Iris pigment epithelial cell (primary cell): ENCODE results near the gene RAB1A.
"Not testable (repeated sequence)": the region's sequence is repeated elsewhere in the genome, so short reads cannot be mapped to it uniquely, and the experiment has no call there.

Experiments used
- DNase-seq: peaks from one replicate; pipeline ENCODE4 v3.0.0-alpha.2; 2011; ENCODE audit warnings: low read depth

RAB1A gene

GRCh38 chr2:65129826-65130663 is at the start of gene RAB1A:
TSS of gene RAB1A (minus strand) at chr2:65130106. CDS start at chr2:65129915, 191 bp downstream.
- peak; percentile 100 for DNase-seq

DNA sequence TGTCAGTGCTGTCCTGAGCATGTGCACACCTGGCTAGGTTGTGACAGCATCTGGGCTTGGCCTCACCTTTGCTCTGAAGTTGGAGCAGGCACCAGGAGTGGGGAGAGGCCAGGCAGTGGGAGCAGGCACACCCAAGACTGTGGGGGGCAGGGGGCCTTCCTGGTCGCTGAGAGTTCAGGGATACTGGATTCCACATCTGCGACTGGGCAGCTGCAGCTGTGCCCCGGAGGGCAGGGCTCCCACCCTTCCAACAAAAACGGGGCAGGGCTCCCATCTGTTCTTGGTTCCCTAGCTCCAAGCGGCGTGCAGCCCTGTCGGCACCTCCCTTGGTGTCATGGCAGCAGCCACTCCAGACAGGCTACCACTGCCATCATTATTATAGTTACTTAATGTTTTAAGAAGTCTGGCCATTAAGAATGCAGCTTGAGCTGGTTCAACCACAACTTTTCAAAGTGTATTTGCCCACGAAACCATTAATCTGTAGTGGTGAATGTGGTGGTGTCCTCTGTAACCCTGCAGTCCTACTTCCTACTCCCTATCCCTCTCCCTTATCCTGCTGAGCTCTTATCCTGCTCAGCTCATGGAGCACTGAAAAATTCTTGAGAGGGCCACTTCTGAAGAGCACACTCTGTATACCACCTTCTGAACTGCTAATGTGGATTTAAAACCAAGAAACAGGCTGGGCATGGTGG is 48.0 kb upstream of the RAB1A start:
- DNase-seq, result peak; percentile 6

GRCh38 chr2:65175894-65176530 is 46.1 kb upstream of the RAB1A start:
- DNase-seq, result peak; percentile 32

- peak; percentile 45 for DNase-seq
Measured at GRCh38 chr2:65174031-65174430, 44.1 kb upstream of the RAB1A start.

GRCh38 chr2:65172994-65173790 is 43.3 kb upstream of the RAB1A start:
- DNase-seq, result no peak

- DNase-seq, result not testable (repeated sequence)
Measured at GRCh38 chr2:65170611-65171477, 40.9 kb upstream of the RAB1A start.

- DNase-seq, result no peak
Measured at GRCh38 chr2:65169760-65170136, 39.8 kb upstream of the RAB1A start.

- no peak for DNase-seq
Measured at GRCh38 chr2:65165558-65165957, 35.7 kb upstream of the RAB1A start.

- no peak for DNase-seq
Measured at GRCh38 chr2:65164426-65164891, 34.6 kb upstream of the RAB1A start.

- peak; percentile 22 for DNase-seq
Measured at GRCh38 chr2:65161551-65162100, 31.7 kb upstream of the RAB1A start.

- DNase-seq, result no peak
Measured at GRCh38 chr2:65159906-65160305, 30.0 kb upstream of the RAB1A start.

DNA sequence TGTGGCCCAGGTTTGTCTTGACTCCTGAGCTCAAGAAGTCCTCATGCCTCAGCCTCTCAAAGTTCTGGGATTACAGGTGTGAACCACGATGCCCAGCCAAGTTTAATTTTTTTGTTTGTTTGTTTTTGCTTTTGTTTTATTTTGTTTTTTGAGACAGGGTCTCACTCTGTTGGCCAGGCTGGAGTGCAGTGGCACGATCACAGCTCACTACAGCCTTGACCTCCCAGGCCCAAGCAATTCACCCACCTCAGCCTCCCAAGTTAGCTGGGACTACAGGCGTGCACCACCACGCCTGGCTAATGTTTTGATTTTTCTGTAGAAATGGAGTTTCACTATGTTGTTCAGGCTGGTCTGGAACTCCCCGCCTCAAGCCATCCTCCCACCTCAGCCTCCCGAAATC is 29.4 kb upstream of the RAB1A start:
- DNase-seq, result no peak

DNA sequence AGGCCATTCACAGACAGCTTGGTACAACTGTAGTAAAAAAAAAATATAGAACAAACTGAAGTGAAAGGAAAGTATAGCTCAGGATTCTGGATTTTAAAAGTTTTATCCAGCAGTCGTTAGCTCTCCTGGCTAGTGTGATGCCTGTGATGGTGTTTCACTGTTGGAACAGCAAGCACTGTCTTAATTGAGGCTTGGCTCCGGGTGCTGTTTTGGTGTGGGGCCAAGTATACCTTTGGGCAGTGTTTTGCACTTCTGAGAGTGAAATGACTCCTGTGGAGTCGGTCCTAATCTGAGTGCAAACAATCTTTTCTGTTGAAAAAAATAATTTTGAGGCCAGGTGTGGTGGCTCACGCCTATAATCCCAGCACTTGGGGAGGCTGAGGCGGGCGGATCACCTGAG is 28.7 kb upstream of the RAB1A start:
- DNase-seq, result no peak

- DNase-seq, result peak; percentile 14
Measured at GRCh38 chr2:65157856-65158255, 27.9 kb upstream of the RAB1A start.

GRCh38 chr2:65156041-65156440 is 26.1 kb upstream of the RAB1A start:
- no peak for DNase-seq

DNA sequence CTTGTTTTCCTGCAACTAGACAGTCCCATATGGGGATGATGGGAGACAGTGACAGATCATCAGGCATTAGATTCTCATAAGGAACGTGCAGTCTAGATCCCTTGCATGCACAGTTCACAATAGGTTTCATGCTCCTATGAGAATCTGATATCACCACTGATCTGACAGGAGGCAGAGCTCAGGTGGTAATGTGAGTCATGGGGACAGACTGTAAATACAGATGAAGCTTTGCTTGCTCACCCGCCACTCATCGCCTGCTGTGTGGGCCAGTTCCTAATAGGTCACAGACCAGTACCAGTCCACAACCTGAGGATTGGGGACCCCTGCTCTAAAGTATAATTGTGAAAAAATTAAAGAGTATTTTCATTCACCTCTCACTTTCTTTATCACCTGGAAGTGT is 23.6 kb upstream of the RAB1A start:
- DNase-seq, result peak; percentile 54

GRCh38 chr2:65146078-65146477 is 16.2 kb upstream of the RAB1A start:
- DNase-seq, result no peak

DNA sequence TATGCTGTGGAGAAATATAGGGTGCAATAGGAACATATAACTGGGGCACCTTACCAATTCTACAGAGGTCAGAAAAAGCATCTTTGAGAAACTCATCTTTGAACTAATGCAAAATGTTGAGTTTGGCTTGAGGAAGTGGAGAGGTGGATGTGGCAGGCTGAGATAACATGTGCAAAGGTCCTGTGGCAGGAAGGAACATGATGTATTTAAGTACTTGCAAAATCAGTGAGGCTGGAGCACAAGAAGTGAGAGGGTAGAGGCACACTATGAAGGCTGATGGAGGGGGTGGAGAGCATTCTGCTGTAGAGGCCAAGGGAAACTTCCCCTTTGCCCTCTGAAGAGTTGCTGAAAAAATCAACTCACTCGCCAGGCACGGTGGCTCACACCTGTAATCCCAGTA is 14.7 kb upstream of the RAB1A start:
- no peak for DNase-seq

- DNase-seq, result no peak
Measured at GRCh38 chr2:65142515-65142914, 12.6 kb upstream of the RAB1A start.

GRCh38 chr2:65137197-65137775 is 7.4 kb upstream of the RAB1A start:
- no peak for DNase-seq
